Measurements from ENCODE around the gene SEMA3E. TPM values are rescaled to one million over a fixed set of nuclear protein-coding genes. Genes with fewer than 3 reads are reported as not detected.

SEMA3E gene
- total RNA-seq, 1 donor from 2014 or later = 4.6 TPM

- H3K9me3 Mint-ChIP-seq (ENCODE audit: unreplicated experiment) = peaks cover 8% of the 10 kb centered on the region
- Histone ChIP-seq H3K36me3 (ENCODE audit: insufficient read depth, low read length) (no peaks in the 10 kb centered on the region), H3K79me2 (ENCODE audit: insufficient read depth, low read length) (no peaks in the 10 kb centered on the region), H4K20me1 (ENCODE audit: insufficient read depth, low read length) (no peaks in the 10 kb centered on the region), H3K4me1 (ENCODE audit: insufficient read depth, low read length) (no peaks in the 10 kb centered on the region), H3K4me2 (ENCODE audit: low read length) (no peak overlapping the region), H3K27ac (ENCODE audit: low read depth, low read length) (no peak overlapping the region), H3K9me3 (ENCODE audit: insufficient read depth, low read depth, low read length) (no peaks in the 10 kb centered on the region), H3K9ac (ENCODE audit: low read length) (no peak overlapping the region), H3K4me3 (ENCODE audit: insufficient read depth, low read depth, low read length) (no peak overlapping the region), H2AFZ (ENCODE audit: low read depth, low read length) (no peak overlapping the region), H3K27me3 (ENCODE audit: insufficient read depth, low read length) (no peaks in the 10 kb centered on the region)
- no peak overlapping the region for H3K4me3 Mint-ChIP-seq (ENCODE audit: unreplicated experiment)
- DNase-seq (ENCODE audit: low read depth) (peak; percentile 6), FAIRE-seq (no peak)
- peaks cover 24% of the 10 kb centered on the region for H3K4me1 Mint-ChIP-seq (ENCODE audit: low read depth, unreplicated experiment)
- peak overlapping the region; percentile 13 for H3K27ac Mint-ChIP-seq (ENCODE audit: unreplicated experiment)
- peaks cover 9% of the 10 kb centered on the region for H3K27me3 Mint-ChIP-seq (ENCODE audit: low read depth, unreplicated experiment)
- H3K36me3 Mint-ChIP-seq (ENCODE audit: low read depth, unreplicated experiment) = no peaks in the 10 kb centered on the region
- TF ChIP-seq EZH2 (IDR thresholded peaks at IDR 0.05; ENCODE audit: insufficient read depth, low read length) = no peak
- TF ChIP-seq, protein P1, sequence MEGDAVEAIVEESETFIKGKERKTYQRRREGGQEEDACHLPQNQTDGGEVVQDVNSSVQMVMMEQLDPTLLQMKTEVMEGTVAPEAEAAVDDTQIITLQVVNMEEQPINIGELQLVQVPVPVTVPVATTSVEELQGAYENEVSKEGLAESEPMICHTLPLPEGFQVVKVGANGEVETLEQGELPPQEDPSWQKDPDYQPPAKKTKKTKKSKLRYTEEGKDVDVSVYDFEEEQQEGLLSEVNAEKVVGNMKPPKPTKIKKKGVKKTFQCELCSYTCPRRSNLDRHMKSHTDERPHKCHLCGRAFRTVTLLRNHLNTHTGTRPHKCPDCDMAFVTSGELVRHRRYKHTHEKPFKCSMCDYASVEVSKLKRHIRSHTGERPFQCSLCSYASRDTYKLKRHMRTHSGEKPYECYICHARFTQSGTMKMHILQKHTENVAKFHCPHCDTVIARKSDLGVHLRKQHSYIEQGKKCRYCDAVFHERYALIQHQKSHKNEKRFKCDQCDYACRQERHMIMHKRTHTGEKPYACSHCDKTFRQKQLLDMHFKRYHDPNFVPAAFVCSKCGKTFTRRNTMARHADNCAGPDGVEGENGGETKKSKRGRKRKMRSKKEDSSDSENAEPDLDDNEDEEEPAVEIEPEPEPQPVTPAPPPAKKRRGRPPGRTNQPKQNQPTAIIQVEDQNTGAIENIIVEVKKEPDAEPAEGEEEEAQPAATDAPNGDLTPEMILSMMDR (IDR thresholded peaks at IDR 0.05; ENCODE audit: insufficient read depth, low read depth, low read length) = no peak
Observed at GRCh38 chr7:83457022-83457892, 191.7 kb downstream of the SEMA3E start.

DNA sequence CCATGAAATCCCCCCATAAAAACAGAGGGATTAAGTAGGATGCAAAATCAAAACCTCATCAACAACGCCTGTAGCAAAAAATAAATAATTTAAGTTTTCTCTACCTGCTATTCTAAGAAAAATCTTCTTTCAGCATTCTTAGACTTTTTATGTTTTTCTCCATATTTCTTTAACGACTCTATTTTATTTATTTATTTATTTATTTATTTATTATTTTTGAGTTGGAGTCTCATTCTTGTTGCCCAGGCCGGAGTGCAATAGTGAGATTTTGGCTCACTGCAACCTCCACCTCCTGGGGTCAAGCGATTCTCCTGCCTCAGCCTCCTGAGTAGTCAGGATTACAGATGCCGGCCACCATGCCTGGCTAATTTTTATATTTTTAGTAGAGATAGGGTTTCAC is 192.5 kb downstream of the SEMA3E start:
- TF ChIP-seq EZH2 (IDR thresholded peaks at IDR 0.05; ENCODE audit: insufficient read depth, low read length) = no peak
- TF ChIP-seq, protein P1 (IDR thresholded peaks at IDR 0.05; ENCODE audit: insufficient read depth, low read depth, low read length) = no peak
- H2AFZ ChIP-seq (ENCODE audit: low read depth, low read length) = no peak overlapping the region
- no peaks in the 10 kb centered on the region for H3K9me3 ChIP-seq (ENCODE audit: insufficient read depth, low read depth, low read length)
- Mint-ChIP-seq H3K36me3 (ENCODE audit: low read depth, unreplicated experiment) (no peaks in the 10 kb centered on the region), H3K27ac (ENCODE audit: unreplicated experiment) (no peak overlapping the region), H3K27me3 (ENCODE audit: low read depth, unreplicated experiment) (peaks cover 9% of the 10 kb centered on the region), H3K9me3 (ENCODE audit: unreplicated experiment) (peaks cover 8% of the 10 kb centered on the region), H3K4me3 (ENCODE audit: unreplicated experiment) (no peak overlapping the region), H3K4me1 (ENCODE audit: low read depth, unreplicated experiment) (peaks cover 19% of the 10 kb centered on the region)
- H3K27me3 ChIP-seq (ENCODE audit: insufficient read depth, low read length) = no peaks in the 10 kb centered on the region
- no peak overlapping the region for H3K27ac ChIP-seq (ENCODE audit: low read depth, low read length)
- no peak overlapping the region for H3K9ac ChIP-seq (ENCODE audit: low read length)
- no peak overlapping the region for H3K4me3 ChIP-seq (ENCODE audit: insufficient read depth, low read depth, low read length)
- H3K36me3 ChIP-seq (ENCODE audit: insufficient read depth, low read length) = no peaks in the 10 kb centered on the region
- no peak overlapping the region for H3K4me2 ChIP-seq (ENCODE audit: low read length)
- H3K79me2 ChIP-seq (ENCODE audit: insufficient read depth, low read length) = no peaks in the 10 kb centered on the region
- no peak for DNase-seq (ENCODE audit: low read depth)
- FAIRE-seq = no peak
- no peaks in the 10 kb centered on the region for H3K4me1 ChIP-seq (ENCODE audit: insufficient read depth, low read length)
- H4K20me1 ChIP-seq (ENCODE audit: insufficient read depth, low read length) = no peaks in the 10 kb centered on the region

- DNase-seq (ENCODE audit: low read depth) (no peak), FAIRE-seq (no peak)
- Histone ChIP-seq H4K20me1 (ENCODE audit: insufficient read depth, low read length) (no peaks in the 10 kb centered on the region), H3K79me2 (ENCODE audit: insufficient read depth, low read length) (no peaks in the 10 kb centered on the region), H3K9ac (ENCODE audit: low read length) (no peak overlapping the region), H3K27ac (ENCODE audit: low read depth, low read length) (no peak overlapping the region), H3K9me3 (ENCODE audit: insufficient read depth, low read depth, low read length) (no peaks in the 10 kb centered on the region), H2AFZ (ENCODE audit: low read depth, low read length) (no peak overlapping the region), H3K4me3 (ENCODE audit: insufficient read depth, low read depth, low read length) (no peak overlapping the region), H3K36me3 (ENCODE audit: insufficient read depth, low read length) (no peaks in the 10 kb centered on the region), H3K4me1 (ENCODE audit: insufficient read depth, low read length) (no peaks in the 10 kb centered on the region), H3K4me2 (ENCODE audit: low read length) (no peak overlapping the region), H3K27me3 (ENCODE audit: insufficient read depth, low read length) (no peaks in the 10 kb centered on the region)
- TF ChIP-seq, protein P1 (IDR thresholded peaks at IDR 0.05; ENCODE audit: insufficient read depth, low read depth, low read length) = no peak
- no peak for TF ChIP-seq EZH2 (IDR thresholded peaks at IDR 0.05; ENCODE audit: insufficient read depth, low read length)
- no peak overlapping the region for H3K27ac Mint-ChIP-seq (ENCODE audit: unreplicated experiment)
- H3K27me3 Mint-ChIP-seq (ENCODE audit: low read depth, unreplicated experiment) = peaks cover 4% of the 10 kb centered on the region
- H3K4me1 Mint-ChIP-seq (ENCODE audit: low read depth, unreplicated experiment) = peaks cover 13% of the 10 kb centered on the region
- H3K9me3 Mint-ChIP-seq (ENCODE audit: unreplicated experiment) = peaks cover 6% of the 10 kb centered on the region
- H3K4me3 Mint-ChIP-seq (ENCODE audit: unreplicated experiment) = no peak overlapping the region
- no peaks in the 10 kb centered on the region for H3K36me3 Mint-ChIP-seq (ENCODE audit: low read depth, unreplicated experiment)
Observed at GRCh38 chr7:83455612-83456011, 193.3 kb downstream of the SEMA3E start.

Measured in astrocyte (in vitro differentiated cells and primary cell).